Heart right ventricle (tissue), 16 donors: ENCODE measurements around the gene IVD. TPM values are rescaled to one million over a fixed set of nuclear protein-coding genes. Genes with fewer than 3 reads are reported as not detected.

ENCODE experiments used
- ATAC-seq, 8 donors: fragments of 200-7000 bp; cut with Tn5 transposase; one replicate each; pipeline ENCODE4 v1.9.1; 2020; ENCODE audit warnings: mild to moderate bottlenecking in 8 of 8, moderate library complexity in 8 of 8, moderate number of reproducible peaks in 1 of 8
- DNase-seq, 2 donors: peaks; one replicate each; pipeline ENCODE4 v3.0.0-alpha.2; 2020
- H3K27ac ChIP-seq, 10 donors: fragments of 200-600 bp; sonication (generic) in 2 of 10; one replicate each; pipeline versions ENCODE4 v1.5.0 to v1.8.0; 2020 to 2022; ENCODE audit warnings: mild to moderate bottlenecking in 3 of 10
- H3K27me3 ChIP-seq, 7 donors: fragments of 200-600 bp; one replicate each; pipeline ENCODE4 v1.8.0; 2021 to 2022; ENCODE audit warnings: mild to moderate bottlenecking in 2 of 7
- H3K36me3 ChIP-seq, 9 donors: fragments of 200-600 bp; sonication (generic) in 1 of 9; one replicate each; pipeline versions ENCODE4 v1.5.0 to v1.8.0; 2020 to 2022; ENCODE audit warnings: mild to moderate bottlenecking in 2 of 9
- H3K4me1 ChIP-seq, 9 donors: fragments of 200-600 bp; sonication (generic) in 1 of 9; one replicate each; pipeline versions ENCODE4 v1.5.0 to v1.8.0; 2020 to 2022; ENCODE audit warnings: mild to moderate bottlenecking in 4 of 9
- H3K4me3 ChIP-seq, 10 donors: fragments of 200-600 bp; sonication (generic) in 2 of 10; one replicate each; pipeline versions ENCODE4 v1.5.0 to v1.8.0; 2020 to 2022; ENCODE audit warnings: mild to moderate bottlenecking in 7 of 10, moderate library complexity in 2 of 10
- H3K9me3 ChIP-seq, 11 donors: fragments of 200-600 bp in 10 of 11; sonication (generic) in 2 of 11; one replicate each; pipeline versions ENCODE4 v1.5.0 to v1.8.0; 2013 to 2022; ENCODE audit warnings: mild to moderate bottlenecking in 2 of 11, control low read depth in 1 of 11, moderate library complexity in 1 of 11
- CTCF ChIP-seq, 9 donors: fragments of 200-600 bp; sonication (generic) in 2 of 9; IDR thresholded peaks; one replicate each; pipeline versions ENCODE4 v1.5.0 to v1.8.0; 2021 to 2022; ENCODE audit warnings: antibody characterized with exemption in 9 of 9, mild to moderate bottlenecking in 5 of 9, moderate library complexity in 1 of 9
- WGBS, 2 donors: extraction: QIAGEN DNeasy Blood & Tissue Kit; methylation state at CpG; one replicate each; pipeline ENCODE4 v1.1.7; 2013; ENCODE audit warnings: inconsistent platforms in 1 of 2; 5-methylcytosine and 5-hydroxymethylcytosine counted together
- intact Hi-C, 10 donors: fragments of 100-400 bp; cut with DNase I; formaldehyde crosslinking; loops; one replicate each; pipeline versions ENCODE4 v1.11.1 to v1.14.2; 2022
- polyA plus RNA-seq, 2 donors: library from polyadenylated mRNA; stranded (reverse); fragments of 200-250 nt; gene quantifications; one replicate each; pipeline ENCODE4 v1.2.3, GENCODE V29; 2013
- total RNA-seq, 10 donors: library from RNA; stranded (reverse); fragmentation: NEBNext Ultra II Directional in 3 of 10; extraction: Animal tissue kit (Norgen Biotek cat#: 25700) in 3 of 10; gene quantifications; one replicate each; pipeline versions ENCODE4 v1.2.1 to v1.2.4, GENCODE V29; 2021 to 2023
- donor health status: Arrhythmogenic right ventricular cardiomyopathy.
- donor health status: ischemic (EF 13 %, LVEDD 7.1; RV severe dilation, severe dysfunction).
- donor health status: healthy with polysubstance abuse.
- donor health status: DM: no; HTN: yes; CAD: no.
- donor health status: DM: no; HTN: no; CAD: no.
- donor health status: ischemic (EF 25% LVEDD 6.9; RV normal size, moderate dysfunction).
- donor health status: ischemic (EF 25% LVEDD 5.7; RV mildly dilated, moderate dysfunction).
- donor health status: healthy.
- donor health status: DM: yes; HTN: yes; CAD: no.
- donor health status: Ischemic cardiomyopathy.
- donor health status: ischemic (EF 35%, LVEDD 5.7; RV mildly dilated, moderate dysfunction).
- donor health status: nonischemic (EF 11% LVEDD 7.7; RV severe dilation, severe dysfunction).
- donor health status: DM: yes; HTN: yes; CAD: no.
- donor health status: PGD.
- donor health status: ischemic (EF 29% LVEDD 5.4; RV normal size, mild dysfunction).
- donor health status: nonischemic (EF 23%, LVEDD 6.1; RV moderate dilation, normal function).

The IVD gene
- total and polyA plus RNA-seq, 12 donors = 42.2 to 143 (median 103) TPM

GRCh38 chr15:40363611-40364010 is 42.0 kb upstream of the IVD start:
- intact Hi-C loops = loop anchor here in 2 of 10 donors (5.0 to 10.0 kb wide), 2 partner anchors 49 to 51 kb away; no protein-coding TSS in a partner anchor
- no peak for TF ChIP-seq CTCF (IDR thresholded peaks at IDR 0.05)
- peaks cover 0 to 4% (median 0%) of the 10 kb centered on the region in 7 donors for H3K27me3 ChIP-seq
- no peaks in the 10 kb centered on the region for H3K9me3 ChIP-seq
- 83 to 92% methylated on average over 8 of the region's 8 CpGs for WGBS, 2 donors
- no peaks in the 10 kb centered on the region for H3K36me3 ChIP-seq
- DNase-seq (no peak), ATAC-seq (no peak)
- no peak overlapping the region for H3K4me3 ChIP-seq
- H3K27ac ChIP-seq = no peak overlapping the region
- H3K4me1 ChIP-seq = peaks cover 3 to 36% (median 29%) of the 10 kb centered on the region in 9 donors

GRCh38 chr15:40364251-40364650 is 41.3 kb upstream of the IVD start:
- peaks cover 3 to 33% (median 27%) of the 10 kb centered on the region in 9 donors for H3K4me1 ChIP-seq
- no peak for ATAC-seq
- no peaks in the 10 kb centered on the region for H3K9me3 ChIP-seq
- TF ChIP-seq CTCF (IDR thresholded peaks at IDR 0.05) = no peak
- DNase-seq = no peak
- 68 to 83% methylated on average over 6 of the region's 6 CpGs for WGBS, 2 donors
- intact Hi-C loops = loop anchor here in 2 of 10 donors (5.0 to 10.0 kb wide), 2 partner anchors 48 to 51 kb away; no protein-coding TSS in a partner anchor
- no peaks in the 10 kb centered on the region for H3K27me3 ChIP-seq
- no peaks in the 10 kb centered on the region for H3K36me3 ChIP-seq
- H3K27ac ChIP-seq = no peak overlapping the region
- no peak overlapping the region for H3K4me3 ChIP-seq

- no peaks in the 10 kb centered on the region for H3K9me3 ChIP-seq
These were observed 40.6 kb upstream of the IVD start for GRCh38 chr15:40365016-40365415.

More at GRCh38 chr15:40365016-40365415, 40.6 kb upstream of the IVD start:
- intact Hi-C loops = loop anchor here in 6 of 10 donors (5.0 to 10.0 kb wide), 5 partner anchors 42 to 147 kb away; partner anchors contain the start of genes INAFM2 (in 1 of the 6) and IVD (in 1 of the 6)
- Histone ChIP-seq H3K27ac (peak overlapping the region in 3 of 10 donors; percentile 40 to 86 (median 84)), H3K27me3 (no peaks in the 10 kb centered on the region), H3K4me3 (no peak overlapping the region), H3K36me3 (no peaks in the 10 kb centered on the region), H3K4me1 (peaks cover 3 to 37% (median 27%) of the 10 kb centered on the region in 9 donors)
- ATAC-seq (no peak), DNase-seq (no peak)
- whole genome bisulfite sequencing, 2 donors = 81 to 83% methylated on average over 5 of the region's 5 CpGs
- TF ChIP-seq CTCF (IDR thresholded peaks at IDR 0.05) = no peak
